HG02610 (cell line): Measurements from ENCODE around the gene ESPNL.

Experiments
- ATAC-seq: cut with Tn5 transposase; IDR thresholded peaks from one replicate; pipeline ENCODE4 v1.9.1; 2021; ENCODE audit warnings: mild to moderate bottlenecking, moderate library complexity; ENCODE audit not compliant: unreplicated experiment

Gene ESPNL

DNA sequence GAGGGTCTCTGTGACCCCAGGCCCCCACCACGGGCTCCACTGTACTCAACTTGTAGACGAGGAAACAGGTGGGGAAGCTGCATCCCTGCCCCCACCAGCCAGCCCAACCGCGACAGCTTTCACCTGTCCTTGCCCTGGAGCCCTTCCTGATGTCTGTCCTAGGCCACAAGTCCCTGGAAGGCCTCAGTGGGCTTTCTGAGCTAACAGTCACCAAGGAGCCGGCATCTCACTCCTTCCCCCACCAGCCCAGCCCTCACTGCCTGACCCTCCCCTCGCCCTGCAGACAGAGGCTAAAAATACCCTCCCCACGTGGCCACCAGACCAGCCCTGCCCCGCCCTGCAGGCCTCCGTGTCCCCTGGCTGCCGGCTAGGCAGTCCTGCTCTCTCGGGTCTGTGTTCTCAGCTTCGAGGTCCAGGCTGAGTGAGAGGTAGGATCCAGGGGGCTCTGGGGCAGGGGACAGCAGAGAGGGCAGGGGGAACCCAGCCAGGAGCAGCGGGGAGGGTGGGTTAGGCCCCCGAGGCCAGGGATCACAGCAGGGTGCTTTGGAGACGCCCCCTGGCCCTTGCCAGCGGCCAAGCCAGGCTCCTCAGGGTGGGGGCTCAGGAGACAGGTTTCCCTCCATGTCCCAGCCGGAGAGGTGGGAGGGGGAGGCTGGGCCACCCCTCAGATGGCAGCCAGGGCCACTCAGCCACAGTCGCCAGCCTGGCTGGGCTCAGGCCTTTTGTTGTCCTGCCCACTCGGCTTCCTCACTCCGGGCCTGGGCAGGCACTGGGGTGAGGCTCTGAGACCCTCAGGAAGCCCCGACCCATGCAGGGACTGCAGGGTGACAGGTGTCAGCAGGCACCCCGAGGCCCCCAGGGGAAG is 38.4 kb downstream of the ESPNL start, which contains the start of gene KLHL30:
KLHL30 (plus strand) TSS at position 338 of the 865 bp plus-strand sequence. CDS start 2,087 bp downstream, outside the sequence.
- no peak for ATAC-seq

DNA sequence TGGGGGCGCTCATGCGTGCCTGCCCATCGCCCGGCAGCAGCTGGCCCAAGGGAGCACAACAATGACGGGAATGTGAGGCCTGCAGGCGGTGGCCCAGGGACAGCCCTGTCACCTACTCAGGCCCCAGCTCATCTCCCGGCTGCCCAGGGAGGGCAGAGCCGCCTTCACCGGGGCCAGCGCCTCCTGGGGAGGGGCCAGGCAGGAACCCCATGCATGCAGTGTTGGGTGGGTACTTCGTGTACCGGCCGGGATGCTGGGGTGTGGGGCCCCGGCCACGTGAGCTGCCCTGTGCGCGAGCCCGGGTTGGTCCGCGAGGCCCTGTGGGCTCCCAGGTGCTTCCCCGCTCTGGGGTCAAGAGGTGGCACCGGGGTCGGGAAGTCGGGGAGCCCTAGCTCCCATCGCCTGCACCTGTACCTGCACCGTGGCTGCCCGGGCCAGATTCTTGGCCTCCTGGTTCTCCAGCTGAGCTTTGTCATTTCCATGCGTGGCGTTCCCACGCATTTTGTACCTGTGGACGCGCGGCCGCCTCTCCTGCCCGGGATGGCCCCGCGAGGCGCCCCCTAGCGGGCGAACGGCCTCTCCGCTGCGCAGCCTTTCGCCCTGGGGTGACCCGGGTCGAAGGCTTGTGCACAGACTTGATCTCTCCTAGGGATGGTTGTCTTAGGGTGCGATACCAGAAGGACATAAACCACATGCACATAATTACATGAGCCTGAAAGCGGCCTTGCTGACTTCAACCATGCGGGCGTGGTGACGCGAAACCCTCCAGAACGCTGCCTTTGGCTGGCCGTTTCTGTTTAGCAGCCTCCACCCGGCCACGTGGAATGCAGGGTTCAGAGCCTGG is 39.3 kb downstream of the ESPNL start:
- no peak for ATAC-seq

DNA sequence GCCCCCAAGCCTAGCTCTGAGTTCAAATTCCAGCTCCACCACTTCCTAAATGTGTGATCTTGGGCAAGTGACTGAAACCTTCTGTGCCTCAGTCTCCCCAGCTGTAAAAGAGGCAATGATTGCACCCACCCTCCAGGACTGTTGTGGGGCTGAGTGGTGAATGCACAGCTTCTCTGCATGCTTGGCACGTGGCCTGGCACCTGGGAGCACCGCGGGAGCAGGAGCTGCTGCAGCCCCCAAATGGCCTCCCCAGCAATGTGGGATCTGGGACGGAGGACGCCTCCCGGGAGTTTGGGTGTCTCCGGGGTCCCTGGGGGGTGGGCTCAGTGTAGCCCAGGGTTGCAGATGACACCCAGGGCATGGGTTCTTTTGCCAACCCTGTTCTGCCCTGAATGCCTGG is 39.9 kb downstream of the ESPNL start:
- no peak for ATAC-seq

DNA sequence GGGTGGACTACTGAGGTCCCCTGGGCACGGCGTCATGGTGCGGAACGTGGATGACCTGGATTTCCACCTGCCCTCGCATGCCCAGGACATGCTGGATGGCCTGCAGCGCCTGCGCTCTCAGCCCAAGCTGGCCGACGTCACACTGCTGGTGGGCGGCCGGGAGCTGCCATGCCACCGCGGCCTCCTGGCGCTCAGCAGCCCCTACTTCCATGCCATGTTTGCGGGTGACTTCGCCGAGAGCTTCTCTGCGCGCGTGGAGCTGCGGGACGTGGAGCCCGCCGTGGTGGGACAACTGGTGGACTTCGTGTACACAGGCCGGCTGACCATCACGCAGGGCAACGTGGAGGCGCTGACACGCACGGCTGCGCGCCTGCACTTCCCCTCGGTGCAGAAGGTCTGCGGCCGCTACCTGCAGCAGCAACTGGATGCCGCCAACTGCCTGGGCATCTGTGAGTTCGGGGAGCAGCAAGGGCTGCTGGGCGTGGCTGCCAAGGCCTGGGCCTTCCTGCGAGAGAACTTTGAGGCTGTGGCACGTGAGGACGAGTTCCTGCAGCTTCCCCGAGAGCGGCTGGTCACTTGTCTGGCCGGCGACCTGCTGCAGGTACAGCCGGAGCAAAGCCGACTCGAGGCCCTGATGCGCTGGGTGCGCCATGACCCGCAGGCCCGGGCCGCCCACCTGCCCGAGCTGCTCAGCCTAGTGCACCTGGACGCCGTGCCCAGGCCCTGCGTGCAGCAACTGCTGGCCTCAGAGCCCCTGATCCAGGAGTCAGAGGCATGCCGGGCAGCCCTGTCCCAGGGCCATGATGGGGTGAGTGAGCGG is 40.8 kb downstream of the ESPNL start:
- no peak for ATAC-seq

DNA sequence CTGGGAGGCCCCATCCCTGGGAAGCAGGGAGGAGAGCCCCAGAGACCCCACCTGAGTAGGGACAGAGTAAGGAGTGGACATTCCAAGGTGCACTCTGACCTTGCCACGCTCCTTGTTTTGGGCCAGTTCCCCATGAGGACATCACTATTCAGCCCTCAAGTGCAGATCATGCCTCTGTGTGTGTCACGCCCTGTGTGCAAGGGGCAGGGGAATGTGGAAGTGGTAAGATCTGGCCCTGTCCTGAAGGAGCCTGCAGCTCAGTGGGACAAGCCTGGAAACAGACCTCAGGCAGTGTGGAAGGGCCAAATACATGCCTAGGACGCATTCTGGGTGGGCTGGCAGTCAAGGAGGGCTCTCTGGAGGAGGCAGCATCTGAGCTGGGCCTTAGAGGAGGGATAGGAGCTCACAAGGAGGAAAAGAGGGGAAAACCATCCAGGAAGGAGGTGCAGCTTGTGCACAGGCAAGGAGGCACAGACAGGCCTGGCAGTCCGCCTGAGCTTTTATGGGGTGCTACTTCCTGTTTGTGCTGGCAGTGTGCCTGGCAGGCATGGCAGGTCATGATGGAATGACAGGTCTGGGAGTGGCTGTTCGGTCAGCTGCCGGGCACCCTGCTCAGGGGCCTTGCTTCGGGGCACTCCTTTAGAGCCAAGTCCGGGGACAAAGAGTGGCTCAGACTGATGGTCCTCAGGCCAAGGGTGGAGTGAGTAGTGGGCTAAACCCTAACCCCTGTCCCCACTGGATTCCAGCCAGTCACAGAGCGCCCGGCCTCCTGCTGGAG is 41.6 kb downstream of the ESPNL start:
- ATAC-seq: no peak

DNA sequence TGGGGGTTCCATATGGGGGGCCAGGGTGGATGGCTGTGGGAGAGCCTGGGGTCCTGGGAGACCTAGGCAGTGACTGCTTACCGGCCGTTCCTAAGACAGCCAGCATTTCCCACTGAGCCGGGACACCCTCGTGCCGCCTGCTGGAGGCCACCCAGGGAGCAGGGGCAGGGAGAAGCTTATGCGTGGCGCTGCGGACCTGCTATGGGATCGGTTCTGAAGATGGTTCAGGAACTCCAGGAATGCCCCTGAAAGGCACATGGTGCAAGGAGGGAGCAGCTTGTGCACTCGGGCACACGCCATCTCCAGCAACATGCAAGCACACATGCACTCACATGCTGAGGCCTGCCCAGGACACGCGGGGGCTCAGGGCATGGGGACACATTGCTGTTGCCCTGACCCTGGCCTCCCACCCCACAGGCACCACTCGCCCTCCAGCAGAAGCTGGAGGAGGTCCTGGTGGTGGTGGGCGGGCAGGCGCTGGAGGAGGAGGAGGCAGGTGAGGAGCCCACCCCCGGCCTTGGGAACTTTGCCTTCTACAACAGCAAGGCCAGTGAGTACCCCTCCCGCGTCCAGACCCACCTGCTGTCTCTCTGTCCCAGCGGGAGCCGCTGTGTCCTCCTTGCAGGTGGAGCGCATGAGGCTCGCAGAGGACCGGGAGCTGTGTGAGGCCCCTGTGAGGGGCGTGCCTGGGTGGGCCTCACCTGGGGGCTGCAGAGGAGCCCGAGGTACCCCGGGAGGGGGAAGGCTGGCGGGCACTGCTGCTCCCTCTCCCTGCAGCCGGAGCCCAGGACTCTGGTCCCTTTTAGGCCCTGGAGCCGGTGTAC is 42.5 kb downstream of the ESPNL start:
- no peak for ATAC-seq

DNA sequence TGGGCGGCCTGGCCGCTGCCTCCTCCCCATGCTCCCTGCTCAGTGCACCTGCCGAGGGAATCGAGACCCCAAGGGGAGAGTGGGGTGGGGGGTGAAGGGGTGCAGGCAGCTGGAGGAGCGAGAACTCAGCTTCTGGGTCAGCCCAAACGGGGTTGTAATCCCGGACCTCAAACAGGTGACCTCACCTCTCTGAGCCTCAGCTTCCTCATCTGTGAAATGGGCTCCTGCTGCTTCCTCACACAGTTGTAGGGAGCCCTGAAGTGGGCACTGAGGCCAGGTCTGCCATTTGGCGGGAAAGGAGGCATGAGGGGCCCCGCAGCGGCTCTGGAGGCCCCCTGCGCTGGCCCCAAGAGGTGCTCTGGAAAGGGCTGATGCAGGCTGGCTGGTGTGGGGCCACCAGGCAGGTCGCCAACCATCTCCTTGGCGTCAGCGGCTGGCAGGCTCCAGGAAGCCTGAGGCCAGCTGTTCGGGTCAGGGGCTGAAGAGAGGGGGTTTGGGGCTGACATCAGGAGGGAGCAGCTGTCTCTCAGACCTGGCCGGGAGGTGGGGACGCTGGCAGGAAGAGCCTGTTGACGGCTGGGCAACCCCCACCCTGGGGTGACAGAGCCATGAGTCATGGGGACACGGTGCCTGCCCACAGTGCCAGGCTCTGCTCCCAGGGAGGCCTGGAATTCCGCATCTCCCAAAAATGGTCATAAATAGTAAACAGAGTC is 43.3 kb downstream of the ESPNL start:
- ATAC-seq: no peak

DNA sequence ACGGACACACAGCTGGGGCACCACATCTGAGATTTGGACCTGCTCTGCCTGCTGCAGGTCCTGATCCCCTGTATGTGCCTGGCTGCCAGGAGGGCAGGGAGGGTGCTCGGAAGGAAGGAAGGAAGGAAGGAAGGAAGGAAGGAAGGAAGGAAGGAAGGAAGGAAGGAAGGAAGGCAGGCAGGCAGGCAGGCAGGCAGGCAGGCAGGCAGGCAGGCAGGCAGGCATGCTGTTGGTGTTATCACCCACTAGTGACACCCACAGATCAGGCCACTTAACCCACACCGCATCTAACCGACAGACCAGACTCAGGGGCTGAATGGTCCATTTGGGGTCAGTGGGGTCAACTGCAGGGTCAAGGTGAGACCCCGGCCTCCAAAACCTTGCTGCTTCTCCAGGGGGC is 44.1 kb downstream of the ESPNL start:
- no peak for ATAC-seq

DNA sequence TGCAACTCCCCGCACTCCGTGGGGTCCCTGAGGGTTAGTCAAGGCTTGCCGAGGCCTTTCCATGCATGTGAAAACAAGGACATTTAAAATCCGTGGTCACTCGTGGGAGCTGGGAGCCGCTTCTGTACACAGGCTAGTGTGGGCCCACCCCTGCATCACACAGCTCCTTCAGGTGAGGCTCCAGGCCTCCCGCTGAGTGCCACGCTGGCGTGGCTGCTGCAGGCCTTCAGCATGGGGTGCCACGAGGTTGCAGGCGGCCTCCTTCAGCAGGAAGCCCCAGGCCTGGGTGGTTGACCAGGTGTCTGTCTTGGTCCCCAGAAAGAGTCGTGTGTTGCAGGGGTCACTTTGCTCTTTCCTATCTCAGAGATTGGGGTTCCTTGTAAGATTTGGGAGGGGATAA is 44.9 kb downstream of the ESPNL start:
- no peak for ATAC-seq

DNA sequence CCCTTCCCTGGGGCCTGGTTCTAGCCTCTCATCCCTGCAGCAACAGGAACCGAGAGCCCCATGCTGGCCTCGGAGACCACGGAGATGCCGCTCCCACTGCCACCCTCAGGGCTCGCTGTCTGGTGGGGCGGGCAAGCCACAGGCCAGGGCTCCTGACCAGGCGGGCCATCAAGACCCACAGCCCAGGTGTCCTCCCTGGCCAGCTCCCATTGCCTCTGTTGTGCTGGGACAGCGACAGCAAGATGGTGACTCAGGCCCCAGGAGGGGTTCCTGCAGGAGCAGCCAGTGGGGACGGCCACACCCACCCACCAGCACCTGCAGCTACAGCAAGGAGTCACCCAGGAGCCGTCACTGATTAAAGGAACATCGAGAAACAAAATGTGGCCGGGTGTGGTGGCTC is 45.7 kb downstream of the ESPNL start:
- ATAC-seq: no peak

DNA sequence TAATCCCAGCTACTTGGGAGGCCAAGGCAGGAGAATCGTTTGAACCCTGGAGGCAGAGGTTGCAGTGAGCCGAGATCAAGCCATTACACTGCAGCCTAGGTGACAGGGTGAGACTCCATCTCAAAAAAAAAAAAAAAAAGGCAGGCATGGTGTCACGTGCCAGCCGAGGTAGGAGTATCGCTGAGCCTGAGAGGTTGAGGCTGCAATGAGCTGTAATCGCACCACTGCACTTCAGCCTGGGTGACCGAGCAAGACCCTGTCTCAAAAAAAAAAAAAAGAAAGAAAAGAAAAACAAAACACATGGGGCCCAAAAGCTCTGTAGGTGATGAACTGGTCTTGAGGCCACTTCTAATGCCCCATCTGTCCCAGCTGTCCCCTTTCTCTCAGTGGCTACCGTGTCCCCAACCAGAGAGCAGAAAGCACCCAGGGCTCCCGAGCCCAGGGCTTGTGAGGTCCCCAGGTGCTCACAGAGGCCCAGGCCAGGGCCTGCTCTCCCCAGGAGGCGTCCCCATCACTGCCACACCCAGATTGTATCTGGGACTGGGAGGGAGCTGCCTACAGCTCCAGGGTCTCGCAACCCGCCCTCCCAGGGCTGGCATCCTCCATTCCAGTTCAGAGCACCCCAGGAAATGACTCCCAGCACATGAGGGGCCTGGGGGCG is 46.9 kb downstream of the ESPNL start:
- no peak for ATAC-seq

DNA sequence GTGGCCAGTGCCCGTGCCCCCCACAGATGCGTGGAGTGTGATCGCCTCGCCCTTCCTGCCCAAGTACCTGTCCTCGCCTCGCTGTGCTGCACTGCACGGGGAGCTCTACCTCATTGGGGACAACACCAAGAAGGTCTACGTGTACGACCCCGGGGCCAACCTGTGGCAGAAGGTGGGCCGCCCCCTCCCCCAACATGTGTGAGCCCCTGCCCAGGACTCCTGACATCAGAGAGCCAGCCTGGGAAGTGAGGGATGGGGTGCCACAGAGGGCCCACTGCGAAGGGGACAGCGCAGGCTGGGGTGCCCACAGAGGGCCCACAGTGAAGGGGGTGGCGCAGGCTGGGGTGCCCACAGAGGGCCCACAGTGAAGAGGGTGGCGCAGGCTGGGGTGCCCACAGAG is 48.8 kb downstream of the ESPNL start:
- no peak for ATAC-seq

DNA sequence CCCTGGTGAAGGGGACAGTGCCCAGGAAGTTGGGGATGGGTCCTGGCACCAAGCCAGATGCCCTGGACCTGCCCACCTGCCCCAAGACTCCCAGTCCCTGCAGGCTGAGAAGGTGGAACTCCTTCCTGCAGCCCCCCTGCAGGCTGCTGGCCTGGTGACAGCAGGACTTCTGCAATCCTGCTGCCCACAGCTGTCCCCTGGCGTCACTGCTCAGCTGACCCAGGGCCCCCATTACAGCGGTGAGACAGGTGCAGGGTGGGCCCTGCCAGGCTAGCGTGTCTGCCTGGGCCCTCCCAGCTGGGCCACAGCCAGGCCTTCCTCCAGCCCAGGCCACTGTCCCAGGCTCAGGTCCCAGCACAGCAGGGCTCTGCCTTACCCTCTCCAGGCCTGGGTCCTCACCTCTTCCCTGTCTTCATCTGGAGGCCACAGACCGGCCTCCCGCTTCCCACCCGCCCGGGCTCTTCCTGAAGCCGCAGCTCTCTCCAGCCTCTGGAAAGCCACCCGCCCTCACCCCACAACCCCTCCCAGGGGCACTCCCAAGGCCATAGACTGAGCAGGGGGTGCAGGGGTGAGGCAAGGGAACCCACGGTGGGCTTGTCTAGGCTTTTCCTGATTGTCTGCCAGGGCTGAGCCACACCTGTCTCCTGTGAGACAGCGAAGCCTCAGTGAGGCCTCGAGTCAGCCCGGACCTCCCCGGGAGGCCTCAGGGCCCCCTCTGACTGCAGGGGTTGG is 49.9 kb downstream of the ESPNL start:
- no peak for ATAC-seq

DNA sequence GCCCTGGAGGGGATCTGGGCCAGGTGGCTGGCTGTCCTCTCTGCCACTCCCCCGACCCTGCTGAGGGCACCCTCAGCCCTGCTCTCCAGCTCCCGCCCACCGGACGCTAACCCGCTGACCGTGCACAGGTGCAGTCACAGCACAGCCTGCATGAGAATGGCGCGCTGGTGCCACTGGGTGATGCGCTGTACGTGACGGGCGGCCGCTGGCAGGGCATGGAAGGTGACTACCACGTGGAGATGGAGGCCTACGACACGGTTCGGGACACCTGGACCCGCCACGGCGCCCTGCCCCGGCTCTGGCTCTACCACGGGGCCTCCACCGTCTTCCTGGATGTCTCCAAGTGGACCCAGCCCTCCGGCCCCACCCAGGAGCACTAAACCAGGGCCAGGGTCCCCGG is 50.5 kb downstream of the ESPNL start:
- no peak for ATAC-seq

DNA sequence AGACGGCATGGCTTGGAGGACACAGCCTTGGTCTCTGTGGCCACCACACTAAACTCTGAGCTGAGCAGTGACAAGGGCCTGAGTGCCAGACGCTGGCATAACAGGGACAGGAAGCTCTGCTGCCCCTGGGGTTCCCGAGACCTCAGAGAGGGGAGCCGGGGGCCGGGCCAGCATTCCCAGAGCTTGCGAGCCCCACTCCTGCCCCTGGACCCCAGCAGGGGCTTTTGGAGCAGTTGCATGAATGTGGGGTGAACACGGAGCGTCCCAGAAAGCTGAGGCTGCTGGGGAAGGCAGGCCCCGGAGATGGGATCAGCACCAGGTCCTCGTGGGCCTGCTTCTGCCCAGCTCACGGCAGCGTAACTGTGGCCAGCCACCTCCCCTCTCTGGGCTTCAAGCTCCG is 51.1 kb downstream of the ESPNL start:
- ATAC-seq: no peak

DNA sequence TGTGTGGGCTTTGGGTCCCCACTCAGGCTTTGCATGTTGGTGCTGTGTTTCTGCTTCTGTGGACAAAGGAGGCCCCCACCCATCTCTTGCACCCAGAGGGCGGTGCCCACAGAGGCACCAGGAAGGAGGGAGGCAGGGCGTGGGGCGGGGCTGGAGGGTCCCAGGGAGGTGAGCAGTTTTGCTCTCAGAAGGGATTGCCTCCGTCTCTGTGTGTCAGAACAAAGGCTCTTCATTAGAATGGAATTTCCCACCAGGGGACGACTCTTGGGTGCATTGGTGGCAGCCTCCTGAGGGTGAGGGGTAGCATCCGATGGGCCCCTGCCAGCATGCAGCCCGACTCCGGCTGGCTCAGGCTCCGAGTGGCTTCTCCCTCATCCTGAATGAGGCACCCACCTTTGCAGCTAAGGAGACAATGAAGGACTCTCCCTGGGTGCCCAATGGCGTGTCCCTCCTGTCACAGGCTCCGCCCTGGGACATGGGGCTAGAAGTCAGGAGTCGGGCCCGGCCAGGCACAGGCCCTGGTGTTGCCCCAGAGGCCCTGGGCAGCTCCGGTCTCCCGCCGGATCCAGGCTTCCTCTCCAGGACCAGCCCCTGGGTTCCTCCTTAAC is 51.6 kb downstream of the ESPNL start:
- no peak for ATAC-seq
